K562 (cell line): ENCODE data around the gene FREM1. TPM values are rescaled to one million over a fixed set of nuclear protein-coding genes. Genes with fewer than 3 reads are reported as not detected.

Experiments used
- ATAC-seq: fragments of 200-7000 bp; cut with Tn5 transposase; 3 replicates; pipeline ENCODE4 v1.9.1; 2020; ENCODE audit warnings: moderate library complexity
- BruUV-seq: library from RNA; stranded (reverse); fragments of 400-500 nt; replicated peaks from 2 replicates; lab custom pipeline; 2021; lab: Mats Ljungman, UMichigan
- CTCF ChIA-PET: fragments of 300-600 bp; formaldehyde crosslinking; extraction: SDS; loops from one replicate; lab custom pipeline; 2021; ENCODE audit warnings: low intra/inter-chr PET ratio; lab: Yijun Ruan, JAX
- POLR2A ChIA-PET: fragments of 300-600, 350-650 bp; sonication (Branson Sonifier 250); formaldehyde crosslinking; extraction: SDS; loops from one replicate; lab custom pipeline; 2021; ENCODE audit warnings: antibody characterized with exemption, inconsistent platforms; lab: Yijun Ruan, JAX
- DNase-seq, 4 experiments: peaks; one replicate each; pipeline versions ENCODE4 v3.0.0 to v3.0.0-alpha.2; 2011 to 2018; ENCODE audit warnings: low spot score in 3 of 4, mixed read lengths in 3 of 4; ENCODE audit errors: extremely low read depth in 1 of 4
- FAIRE-seq: peaks from 2 replicates; lab custom pipeline; 2011; peaks lifted over from hg19 to GRCh38; lab: Jason Lieb, UNC
- H2AFZ ChIP-seq: 2 replicates; pipeline ENCODE4 v1.6.0; 2011; ENCODE audit warnings: low read depth, low read length, control low read depth, inconsistent platforms
- H3K27ac ChIP-seq: fragments of 200-600 bp; 3 replicates; pipeline ENCODE4 v1.8.0; 2011; ENCODE audit warnings: low read depth, mild to moderate bottlenecking, control low read depth, inconsistent platforms, low read length, moderate library complexity, mixed read lengths; ENCODE audit errors: extremely low read depth
- H3K27me3 ChIP-seq, 2 experiments: fragments of 300-600 bp in 1 of 2; 2 replicates in 1 of 2; 3 replicates in 1 of 2; pipeline versions ENCODE4 v1.6.0 to v1.8.0; 2011; ENCODE audit warnings: inconsistent platforms in 2 of 2, low read length in 2 of 2, mild to moderate bottlenecking in 1 of 2, mixed read lengths in 1 of 2, moderate library complexity in 1 of 2; ENCODE audit not compliant: control insufficient read depth in 2 of 2, insufficient read depth in 2 of 2
- H3K36me3 ChIP-seq: fragments of 300-600 bp; 3 replicates; pipeline ENCODE4 v1.8.0; 2011; ENCODE audit warnings: mild to moderate bottlenecking, low read length, inconsistent platforms; ENCODE audit not compliant: control insufficient read depth, insufficient read depth
- H3K4me1 ChIP-seq, 2 experiments: fragments of 200-600 bp in 1 of 2; replicated peaks in 1 of 2; 2 replicates in 1 of 2; 3 replicates in 1 of 2; pipeline versions ENCODE4 v1.5.1 to v1.8.0; 2011; ENCODE audit warnings: inconsistent platforms in 2 of 2, low read length in 2 of 2, mild to moderate bottlenecking in 1 of 2, mixed read lengths in 1 of 2, moderate library complexity in 1 of 2; ENCODE audit not compliant: control insufficient read depth in 2 of 2, insufficient read depth in 2 of 2
- H3K4me2 ChIP-seq: 2 replicates; pipeline ENCODE4 v1.6.1; 2011; ENCODE audit warnings: low read length, control low read depth, inconsistent platforms, mixed read lengths; ENCODE audit not compliant: insufficient read depth
- H3K4me3 ChIP-seq: fragments of 200-600 bp; sonication (generic), shearing (Covaris generic); 2 replicates; pipeline ENCODE4 v1.5.1; 2016; ENCODE audit warnings: control low read depth, inconsistent platforms
- H3K79me2 ChIP-seq: fragments of 200-600 bp; 3 replicates; pipeline ENCODE4 v1.8.0; 2011; ENCODE audit warnings: low read length, inconsistent platforms; ENCODE audit not compliant: control insufficient read depth, insufficient read depth
- H3K9ac ChIP-seq, 2 experiments: 2 replicates each; pipeline versions ENCODE4 v1.6.0 to v1.6.1; 2011; ENCODE audit warnings: low read depth in 2 of 2, low read length in 2 of 2, control low read depth in 1 of 2, inconsistent platforms in 1 of 2, mild to moderate bottlenecking in 1 of 2, mixed read lengths in 1 of 2; ENCODE audit not compliant: insufficient read depth in 1 of 2
- H3K9me1 ChIP-seq: one replicate; pipeline ENCODE4 v1.6.0; 2011; ENCODE audit warnings: inconsistent platforms, mild to moderate bottlenecking, low read length, moderate library complexity; ENCODE audit not compliant: control insufficient read depth, insufficient read depth
- H3K9me3 ChIP-seq: replicated peaks from 2 replicates; pipeline ENCODE4 v1.5.1; 2011; ENCODE audit warnings: low read depth, low read length, inconsistent platforms; ENCODE audit not compliant: control insufficient read depth, insufficient read depth
- H4K20me1 ChIP-seq: replicated peaks from 2 replicates; pipeline ENCODE4 v1.6.1; 2011; ENCODE audit warnings: low read length, inconsistent platforms, mixed read lengths; ENCODE audit not compliant: control insufficient read depth, insufficient read depth
- BCL6 ChIP-seq: fragments of 250-450 bp; sonication (Bioruptor Pico); IDR thresholded peaks from 2 replicates; pipeline ENCODE4 v1.4.0; 2020
- FOXJ3 ChIP-seq: sonication (generic); formaldehyde crosslinking; IDR thresholded peaks from 2 replicates; pipeline ENCODE4 v1.4.0; 2020; ENCODE audit warnings: mild to moderate bottlenecking, missing genetic modification reagents
- GABPA ChIP-seq: fragments of 200-800 bp; sonication (Bioruptor generic); conservative IDR thresholded peaks from 2 replicates; pipeline ENCODE4 v1.6.1; 2016; ENCODE audit warnings: low read depth, missing genetic modification characterization, missing compliant biosample characterization
- HNRNPH1 ChIP-seq: fragments of 200-400 bp; formaldehyde crosslinking; optimal IDR thresholded peaks from 2 replicates; pipeline ENCODE3; 2017; ENCODE audit warnings: low read depth, mild to moderate bottlenecking, low read length, moderate library complexity
- NFATC3 ChIP-seq: fragments of 450-650 bp; IDR thresholded peaks from 2 replicates; pipeline ENCODE4 v1.6.1; 2017; ENCODE audit warnings: mild to moderate bottlenecking
- NONO ChIP-seq, 2 experiments: fragments of 200-400 bp in 1 of 2; fragments of 450-650 bp in 1 of 2; formaldehyde crosslinking in 1 of 2; IDR thresholded peaks; 2 replicates each; pipeline ENCODE4 v1.6.1; 2017; ENCODE audit warnings: low read depth in 2 of 2, mild to moderate bottlenecking in 2 of 2, moderate library complexity in 2 of 2, low read length in 1 of 2
- PCBP1 ChIP-seq: fragments of 200-400 bp; formaldehyde crosslinking; IDR thresholded peaks from 2 replicates; pipeline ENCODE4 v1.6.1; 2018; ENCODE audit warnings: mild to moderate bottlenecking, low read depth, low read length; ENCODE audit not compliant: poor library complexity, severe bottlenecking
- RBM25 ChIP-seq: fragments of 200-400 bp; formaldehyde crosslinking; IDR thresholded peaks from 2 replicates; pipeline ENCODE4 v1.6.1; 2018; ENCODE audit warnings: low read length, low read depth, moderate library complexity; ENCODE audit not compliant: severe bottlenecking
- SNIP1 ChIP-seq: fragments of 450-650 bp; IDR thresholded peaks from 2 replicates; pipeline ENCODE4 v1.7.1; 2017; ENCODE audit warnings: low read depth, mild to moderate bottlenecking
- ZNF217 ChIP-seq: sonication (generic); formaldehyde crosslinking; IDR thresholded peaks from 2 replicates; pipeline ENCODE4 v1.8.0; 2022; ENCODE audit warnings: mild to moderate bottlenecking, missing genetic modification reagents
- ZNF311 ChIP-seq: fragments of 250-450 bp; sonication (Bioruptor Pico); IDR thresholded peaks from 2 replicates; pipeline ENCODE4 v1.4.0; 2020; ENCODE audit warnings: mild to moderate bottlenecking, moderate library complexity
- ZNF518B ChIP-seq: fragments of 250-450 bp; sonication (Bioruptor Pico); IDR thresholded peaks from 2 replicates; pipeline ENCODE4 v1.5.0; 2021; ENCODE audit warnings: mild to moderate bottlenecking, moderate library complexity
- WGBS: fragments of 100-300 bp; shearing (Covaris generic); methylation state at CpG from one replicate; pipeline ENCODE4 v1.1.6; 2016; ENCODE audit warnings: low coverage, mixed read lengths; ENCODE audit not compliant: insufficient coverage; ENCODE audit errors: missing lambda C conversion rate; 5-methylcytosine and 5-hydroxymethylcytosine counted together
- in situ Hi-C: fragments of 300-500 bp; cut with MboI; formaldehyde crosslinking; loops from 4 replicates; pipeline ENCODE4 v1.15.0; 2018; ENCODE audit warnings: inconsistent platforms, mixed read lengths
- intact Hi-C: fragments of 100-400 bp; cut with micrococcal nuclease; formaldehyde crosslinking; loops from 2 replicates; pipeline ENCODE4 v1.14.2; 2022
- polyA plus RNA-seq, 8 experiments: library from polyadenylated mRNA; depleted of rRNA in 4 of 8; stranded (reverse) in 5 of 8; unstranded in 3 of 8; fragments of >200 nt; fragmentation: Nextera tagmentation in 2 of 8; fragmentation: Illumina TruSeq in 1 of 8; extraction: Ambion mirVana in 2 of 8; extraction: Trizol in 1 of 8; gene quantifications; 2 replicates each; pipeline versions ENCODE4 v1.2.1 to v1.2.3, GENCODE V29; 2011 to 2014; ENCODE audit warnings: inconsistent platforms in 1 of 8, missing spikeins in 1 of 8
- total RNA-seq, 7 experiments: library from RNA; depleted of rRNA in 6 of 7; stranded (reverse); fragments of >200 nt in 6 of 7; fragmentation: Illumina TruSeq in 2 of 7; extraction: Trizol in 2 of 7; gene quantifications; 2 replicates each; pipeline versions ENCODE4 v1.2.1 to v1.2.3, GENCODE V29; 2011 to 2021; ENCODE audit warnings: low replicate concordance in 1 of 7

The FREM1 gene
- total and polyA plus RNA-seq, 9 of the 15 experiments (the other 6 are each of a cell fraction or from before 2014, with no cell fraction given): 0.03 to 0.24 (median 0.13) TPM; not detected in 2

- Histone ChIP-seq H3K27ac (no peak overlapping the region), H3K36me3 (no peaks in the 10 kb centered on the region), H3K9me1 (no peaks in the 10 kb centered on the region), H3K9ac (no peak overlapping the region), H3K27me3 (no peaks in the 10 kb centered on the region; a peak in 1 of 5 replicates), H3K4me2 (no peak overlapping the region), H3K79me2 (no peaks in the 10 kb centered on the region), H4K20me1 (no peaks in the 10 kb centered on the region), H3K4me3 (no peak overlapping the region), H2AFZ (no peak overlapping the region), H3K4me1 (peaks cover 0 to 3% of the 10 kb centered on the region in 2 experiments; a peak in 3 of 5 replicates), H3K9me3 (no peaks in the 10 kb centered on the region)
- DNase-seq (no peak), ATAC-seq (no peak), FAIRE-seq (no peak)
- intact Hi-C loops (loop anchor here (10.0 kb wide), 1 partner anchor 1148 kb away; no protein-coding TSS in a partner anchor), in situ Hi-C loops (no loop called here)
- ChIA-PET POLR2A (no interaction called here), CTCF (no interaction called here)
- 6% methylated on average over 6 of the region's 6 CpGs for WGBS
- BruUV-seq: no TSS peak
- TF ChIP-seq NONO (IDR thresholded peaks at IDR 0.05; ENCODE audit: low read depth in 2 of 2, low read length in 1 of 2) (no peak), NFATC3 (no peak), PCBP1 (no peak), HNRNPH1 (no peak), GABPA (tag) (no peak), FOXJ3 (CRISPR knock-in tag) (no peak), ZNF217 (no peak), ZNF518B (no peak), RBM25 (no peak), ZNF311 (CRISPR knock-in tag) (no peak), BCL6 (CRISPR knock-in tag) (no peak), SNIP1 (no peak)
Observed at GRCh38 chr9:14912859-14913258, 2.6 kb upstream of the FREM1 start.
